T follicular helper cell (primary cell): ENCODE results near the gene SIAE.

Source experiments
- DNase-seq: peaks from one replicate; pipeline ENCODE4 v3.0.0-alpha.2; 2020; ENCODE audit warnings: low read depth

SIAE gene

DNA sequence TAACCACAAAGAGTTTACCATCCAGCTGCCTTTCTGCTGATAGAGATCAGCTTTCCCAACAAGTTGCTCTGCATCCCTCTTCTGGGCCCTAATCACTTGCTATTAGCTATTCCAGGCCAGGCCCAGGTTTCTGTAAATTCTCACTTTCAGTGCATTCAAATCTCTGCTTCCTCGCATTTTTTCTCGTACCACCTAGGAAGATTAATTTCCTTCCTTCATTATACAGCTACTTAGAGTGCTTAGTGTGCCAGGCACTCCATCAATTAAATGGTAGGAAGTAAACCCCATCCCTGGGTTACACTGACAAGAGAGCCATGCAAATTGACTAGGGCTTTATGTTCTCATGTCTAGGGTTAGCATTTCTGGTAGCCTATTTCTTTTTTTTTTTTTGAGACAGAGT is 9.7 kb downstream of the SIAE start:
- DNase-seq: no peak

DNA sequence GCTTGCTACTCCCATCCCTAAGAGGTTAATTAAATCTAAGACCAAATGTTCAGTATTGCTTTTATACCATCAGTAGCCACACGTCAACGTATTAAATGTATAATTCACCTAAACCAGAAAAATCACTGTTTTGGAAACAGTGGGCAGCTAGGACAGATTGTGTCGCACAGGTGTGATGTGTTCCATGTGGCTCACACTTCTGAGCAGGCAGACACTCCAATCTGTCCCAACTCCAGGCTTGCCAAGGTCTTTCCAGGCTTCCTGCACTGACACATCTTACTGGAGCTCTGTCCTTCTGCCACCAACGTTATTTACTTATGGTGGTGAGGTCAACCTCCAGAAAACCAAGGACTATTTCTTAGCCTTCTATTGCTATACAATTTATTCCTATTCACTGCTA is 11.4 kb downstream of the SIAE start:
- DNase-seq: no peak

DNA sequence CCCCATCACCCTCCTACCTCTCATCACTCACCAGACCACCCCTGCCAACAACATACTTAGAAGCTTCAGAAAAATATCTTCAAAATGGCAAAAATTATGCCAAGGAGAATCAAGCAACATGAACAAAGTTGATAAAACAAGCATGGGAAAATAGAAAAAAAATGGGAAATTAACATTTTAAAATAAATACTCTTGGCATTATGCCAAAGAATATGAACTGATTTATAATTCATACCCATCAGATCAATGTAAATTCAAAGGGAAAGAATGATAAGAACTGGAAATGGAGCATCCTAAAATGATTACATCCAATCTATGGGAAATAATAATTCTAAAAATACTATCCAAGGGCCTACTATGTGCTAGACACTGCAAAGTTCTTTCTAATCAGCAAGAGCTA is 12.0 kb downstream of the SIAE start:
- DNase-seq: no peak

DNA sequence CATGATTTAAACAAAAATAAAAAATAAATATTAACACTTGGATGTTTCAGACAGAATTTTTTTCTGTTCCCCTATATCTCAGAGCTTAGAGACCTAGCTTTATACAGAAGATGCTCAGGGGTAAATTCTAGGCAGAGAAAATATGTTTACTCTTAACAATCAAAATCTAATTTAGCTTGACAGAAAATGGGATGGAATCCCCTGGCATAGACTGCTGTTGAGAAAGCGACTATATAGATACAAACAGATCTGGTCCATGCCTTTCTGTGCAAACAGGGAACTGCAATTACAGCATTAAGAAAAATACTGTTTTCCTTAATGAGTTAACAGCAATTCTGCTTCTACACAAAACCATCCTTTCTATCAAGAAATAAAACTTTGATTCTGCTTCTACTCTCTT is 14.6 kb downstream of the SIAE start:
- no peak for DNase-seq

DNA sequence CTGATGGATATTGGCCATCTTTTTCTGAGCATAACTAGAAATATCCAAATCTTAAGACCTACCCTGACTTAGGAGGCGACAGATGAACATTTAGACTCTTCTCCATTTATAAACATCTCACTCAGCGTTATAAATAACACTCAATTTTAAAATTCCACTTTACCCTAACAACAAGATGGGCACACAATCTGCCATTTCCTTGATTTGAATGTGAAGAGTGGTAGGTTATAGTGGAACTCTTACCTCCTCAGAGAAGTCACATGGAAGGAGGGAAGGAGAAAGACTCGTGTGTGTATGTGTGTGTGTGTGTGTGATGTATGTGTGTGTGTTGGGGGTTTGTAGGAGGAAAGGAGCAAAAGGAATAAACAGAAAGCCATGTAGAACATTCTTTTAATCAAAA is 15.0 kb downstream of the SIAE start:
- DNase-seq: no peak

DNA sequence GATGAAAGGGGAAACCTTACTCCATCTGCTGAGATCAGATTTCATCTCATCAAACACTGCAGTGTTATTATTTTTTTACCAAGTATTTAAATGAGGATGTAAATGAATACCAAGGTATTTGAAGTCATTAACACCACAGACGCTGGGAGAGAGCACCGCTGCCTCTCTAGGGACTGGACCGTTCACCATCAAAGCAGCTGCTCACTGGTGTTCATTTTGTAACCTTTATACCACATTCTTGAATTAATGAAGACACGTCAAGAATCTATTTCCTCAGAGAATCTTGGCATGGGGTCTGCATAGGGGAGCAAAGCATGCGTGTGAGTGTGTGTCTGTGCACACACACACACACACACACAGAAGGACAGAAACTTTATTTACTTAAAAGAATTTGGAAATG is 15.6 kb downstream of the SIAE start:
- DNase-seq: no peak

DNA sequence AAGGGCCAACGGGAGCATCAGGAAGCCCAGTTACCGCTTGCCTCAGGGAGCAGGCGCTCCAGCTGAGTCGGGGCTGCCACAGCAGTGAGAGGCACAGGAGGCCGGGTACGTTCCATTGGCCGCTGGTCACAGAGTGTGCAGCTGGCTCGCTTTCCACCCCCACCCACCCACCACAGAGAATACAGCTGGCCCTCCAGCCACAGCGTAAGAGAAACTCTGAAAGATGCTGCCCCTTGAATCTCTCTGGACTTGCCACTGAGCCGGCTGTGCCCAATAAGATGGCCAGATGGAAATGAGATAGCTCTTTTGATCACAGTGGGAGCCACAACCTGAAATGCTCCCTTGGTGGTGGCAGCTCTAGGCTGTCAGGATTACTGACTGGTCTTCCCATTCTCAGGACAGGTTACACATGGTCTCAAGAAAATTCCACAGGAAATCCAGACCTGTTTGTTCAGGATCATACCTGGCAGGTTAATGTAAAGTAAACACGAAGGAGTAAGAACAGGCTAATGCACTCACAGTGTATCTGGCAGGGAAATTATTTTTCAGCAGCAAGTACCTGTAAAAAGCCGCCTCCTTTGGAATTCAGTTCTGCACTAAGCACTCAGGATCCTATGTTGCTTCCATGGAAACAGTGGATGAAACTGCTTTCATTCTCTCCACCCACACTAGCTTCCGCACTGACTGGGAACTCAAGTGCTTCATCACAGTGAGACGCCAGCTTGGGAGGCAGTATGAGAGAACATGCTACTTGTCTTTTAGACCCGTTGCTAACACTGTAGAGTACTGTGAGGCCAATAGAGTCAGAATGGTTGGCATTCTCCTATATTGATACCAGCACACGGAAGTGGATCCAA is 16.5 kb downstream of the SIAE start:
- no peak for DNase-seq

DNA sequence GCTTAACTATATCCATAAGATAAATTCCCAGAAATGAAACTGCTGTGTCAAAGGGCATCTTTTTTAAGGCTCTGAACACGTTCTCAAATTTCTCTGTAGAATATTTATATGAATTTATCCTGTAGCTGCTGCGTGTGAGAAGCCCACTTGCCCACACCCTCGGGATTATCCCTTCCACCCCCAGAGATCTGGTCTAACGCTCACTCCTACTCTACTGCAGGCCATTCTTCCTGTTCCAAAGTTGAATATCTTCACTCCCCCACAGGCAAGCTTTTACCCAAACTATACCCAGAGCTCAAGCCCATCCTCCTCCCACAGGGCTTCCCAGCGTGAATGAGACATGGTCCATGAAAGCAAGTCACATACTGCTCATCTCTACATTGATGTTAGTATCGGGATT is 24.9 kb downstream of the SIAE start:
- no peak for DNase-seq

DNA sequence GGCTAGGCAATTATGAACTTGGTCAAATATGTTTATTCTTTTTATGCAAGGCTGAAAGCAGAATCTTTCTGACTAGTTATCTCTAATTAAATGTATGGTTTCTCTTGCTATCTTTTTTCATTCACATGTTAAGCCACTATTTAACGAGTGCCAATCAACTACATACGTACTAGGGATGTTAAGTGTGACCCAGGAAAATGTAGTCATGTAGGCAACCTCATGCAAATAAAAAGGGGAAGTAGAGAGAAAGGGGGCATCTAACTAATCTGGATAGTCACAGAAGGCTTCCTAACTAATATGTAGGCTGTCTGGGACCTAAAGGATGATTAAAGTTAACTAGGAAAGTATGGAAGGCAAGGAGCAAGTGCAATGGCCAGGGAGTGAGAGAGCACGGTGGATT is 27.4 kb downstream of the SIAE start:
- DNase-seq: no peak

DNA sequence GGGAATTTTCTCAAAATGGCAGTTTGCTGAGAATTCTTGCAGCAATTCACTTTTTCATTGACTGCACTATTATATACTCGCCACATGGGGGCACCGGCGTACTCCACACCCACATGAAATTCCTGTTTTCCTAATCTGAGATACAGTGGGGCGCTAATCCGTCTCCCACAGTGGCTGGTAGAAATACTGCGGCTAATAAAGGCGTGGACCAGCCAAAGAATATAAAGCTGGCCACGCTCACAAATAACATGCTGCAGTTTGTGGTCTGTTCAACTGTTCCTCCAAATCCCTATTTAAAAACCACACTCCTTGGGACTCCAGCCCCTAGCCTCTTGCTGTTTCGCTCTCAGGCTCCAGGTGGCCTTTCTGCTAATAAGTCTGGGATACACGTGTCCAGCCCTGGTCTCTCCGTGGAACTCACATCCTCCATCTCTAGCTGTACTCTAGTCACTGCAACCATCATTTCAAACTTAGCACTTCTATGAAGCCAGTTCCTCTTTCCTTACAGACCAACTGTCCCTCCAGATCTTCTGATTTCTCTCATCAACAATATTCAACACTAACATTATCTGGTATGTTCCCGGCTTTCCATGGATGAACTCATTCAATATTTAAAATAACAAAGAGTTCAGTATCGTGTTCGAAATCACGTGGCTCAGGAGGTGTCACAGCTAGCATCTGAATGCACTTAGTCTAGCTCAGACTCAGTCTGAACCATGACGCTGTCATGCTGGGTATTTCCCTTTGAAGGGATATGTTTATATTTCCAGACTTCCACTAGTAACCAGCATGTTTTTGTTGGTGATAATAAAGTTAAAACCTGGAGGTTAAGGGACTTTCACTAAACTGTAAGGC is 28.9 kb downstream of the SIAE start:
- no peak for DNase-seq

DNA sequence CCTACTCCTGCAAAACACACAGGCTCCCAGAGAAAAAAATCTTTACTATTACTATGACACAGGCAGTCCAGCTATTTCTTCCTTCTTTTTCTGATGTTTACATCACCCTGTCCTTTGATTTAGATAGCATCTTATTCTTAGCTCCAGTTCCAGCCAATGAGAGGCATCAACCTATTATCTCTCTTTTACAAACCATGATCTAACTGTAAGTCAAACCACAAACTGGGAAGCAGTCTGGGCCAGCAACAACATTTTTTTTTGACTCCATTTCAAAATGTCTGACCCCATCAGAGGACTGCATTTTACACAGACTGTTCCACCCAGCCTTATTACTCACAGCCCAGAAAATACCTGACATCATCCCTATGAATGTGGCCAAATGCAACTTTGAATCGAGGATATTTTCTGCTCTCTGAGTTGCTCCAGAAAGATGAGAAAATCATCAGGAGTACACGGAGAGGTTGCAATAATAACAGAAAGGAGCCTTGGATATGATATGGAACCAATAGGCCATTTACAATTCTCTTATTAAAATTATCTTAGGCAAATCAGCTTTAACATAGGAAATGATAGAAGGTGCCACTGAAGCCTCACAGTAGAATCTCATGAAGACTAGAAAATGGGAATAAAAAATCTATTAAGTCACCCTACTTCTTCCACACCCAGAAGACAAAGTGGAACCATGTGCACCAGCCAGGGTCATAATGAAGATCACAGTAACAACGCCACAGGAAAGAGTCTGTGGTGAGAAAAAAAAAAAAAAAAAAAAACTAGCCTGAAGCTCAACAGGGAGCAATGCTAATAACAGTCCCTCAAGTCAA is 29.7 kb downstream of the SIAE start:
- DNase-seq: no peak

DNA sequence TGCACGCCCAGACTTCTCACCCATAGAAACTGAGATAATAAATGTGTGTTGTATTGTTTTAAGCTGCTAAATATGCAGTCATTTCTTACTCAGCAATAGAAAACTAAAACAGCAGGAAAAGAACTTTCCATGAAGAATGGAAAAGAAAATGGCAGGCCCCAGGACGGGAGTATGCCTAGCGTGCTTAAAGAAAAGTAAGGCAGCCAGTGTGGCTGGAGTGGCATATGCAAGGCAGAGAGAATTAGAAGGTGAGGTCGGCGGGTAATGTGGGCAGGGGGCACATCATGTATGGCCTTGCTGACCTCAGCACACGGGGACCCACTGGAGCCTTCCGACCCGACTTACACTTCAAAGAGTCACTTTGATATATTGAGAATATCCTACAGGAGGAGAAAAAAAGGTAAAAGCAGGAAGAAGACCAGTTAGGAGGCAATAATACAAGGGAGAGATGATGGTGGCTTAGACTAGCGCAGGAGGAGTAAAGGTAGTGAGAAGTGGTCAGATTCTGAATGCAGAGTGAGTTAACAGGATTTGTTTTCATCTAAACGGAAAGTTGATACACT is 30.4 kb downstream of the SIAE start:
- no peak for DNase-seq

DNA sequence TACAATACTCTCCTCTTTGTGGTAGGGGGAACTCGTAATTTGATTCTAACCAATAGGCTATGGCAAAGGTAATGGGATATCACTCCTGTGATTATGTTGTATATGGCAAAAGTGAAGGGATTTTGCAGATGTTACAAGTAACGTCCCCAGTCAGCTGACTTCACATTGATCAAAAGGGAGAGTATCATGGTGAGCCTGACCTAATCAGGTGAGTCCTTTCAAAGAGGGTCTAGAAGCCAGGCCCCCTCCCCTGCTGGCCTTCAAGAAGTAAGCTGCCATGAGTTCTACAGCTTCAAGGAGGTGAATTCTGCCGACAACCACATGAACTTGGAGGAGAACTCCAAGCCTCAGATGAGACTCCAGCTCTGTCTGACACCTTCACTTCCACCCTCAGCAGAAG is 30.9 kb downstream of the SIAE start:
- DNase-seq: no peak

DNA sequence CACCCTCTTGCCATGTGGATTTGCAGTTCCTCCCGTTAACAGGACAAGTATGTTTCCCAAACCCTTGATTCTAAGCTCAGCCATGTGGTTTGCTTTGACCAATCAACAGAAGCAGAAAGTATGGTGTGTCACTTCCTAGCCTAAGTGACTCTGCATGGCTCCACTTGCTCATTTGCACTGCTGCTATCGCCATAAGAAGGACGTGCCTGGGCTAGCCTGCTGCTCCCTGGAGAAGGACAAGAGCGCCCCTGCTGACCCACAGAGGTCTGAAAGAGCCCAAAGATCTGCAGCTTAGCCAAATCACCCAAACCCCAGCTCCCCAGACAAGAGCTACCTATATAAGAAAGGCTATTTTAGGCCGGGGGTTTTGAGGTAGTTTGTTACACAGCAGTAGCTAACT is 32.9 kb downstream of the SIAE start:
- DNase-seq: no peak

DNA sequence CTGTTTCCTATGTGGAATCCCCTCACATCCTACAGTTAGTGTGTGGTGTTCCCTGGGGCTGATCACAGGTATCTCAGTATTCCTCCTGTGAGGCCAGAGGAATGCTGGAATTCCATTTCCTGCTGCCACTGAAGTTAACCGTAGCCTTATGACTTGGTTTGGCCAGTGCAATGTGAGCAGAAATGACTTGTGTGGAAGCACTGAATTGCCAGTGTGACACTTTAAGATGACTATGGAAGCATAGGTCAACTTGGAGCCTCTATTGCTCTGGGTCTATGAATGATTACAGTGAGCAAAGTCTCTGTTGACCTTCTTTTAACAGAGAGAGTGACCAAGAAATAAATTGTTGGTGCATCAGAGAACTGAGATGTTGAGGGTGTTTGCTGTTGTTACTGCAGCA is 34.4 kb downstream of the SIAE start:
- no peak for DNase-seq

DNA sequence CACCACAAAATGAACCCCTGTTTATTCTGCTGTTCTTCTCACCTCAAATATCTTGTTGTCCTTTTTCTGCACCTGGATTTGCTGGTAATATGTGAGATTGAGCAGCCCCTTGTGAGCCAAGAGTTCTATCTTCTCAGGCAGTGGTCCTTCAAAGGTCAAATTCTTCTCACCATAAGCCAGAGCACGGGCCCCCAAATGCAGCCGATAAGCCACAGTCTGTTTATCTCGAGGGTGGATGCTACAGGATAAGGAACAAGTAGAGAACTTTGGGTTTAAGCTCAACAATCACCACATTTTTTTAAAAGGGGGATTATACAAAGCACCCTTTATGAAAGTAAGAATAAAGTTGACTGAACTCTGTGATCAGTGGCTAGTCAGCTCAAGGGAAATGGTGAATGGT is 35.0 kb downstream of the SIAE start:
- no peak for DNase-seq

DNA sequence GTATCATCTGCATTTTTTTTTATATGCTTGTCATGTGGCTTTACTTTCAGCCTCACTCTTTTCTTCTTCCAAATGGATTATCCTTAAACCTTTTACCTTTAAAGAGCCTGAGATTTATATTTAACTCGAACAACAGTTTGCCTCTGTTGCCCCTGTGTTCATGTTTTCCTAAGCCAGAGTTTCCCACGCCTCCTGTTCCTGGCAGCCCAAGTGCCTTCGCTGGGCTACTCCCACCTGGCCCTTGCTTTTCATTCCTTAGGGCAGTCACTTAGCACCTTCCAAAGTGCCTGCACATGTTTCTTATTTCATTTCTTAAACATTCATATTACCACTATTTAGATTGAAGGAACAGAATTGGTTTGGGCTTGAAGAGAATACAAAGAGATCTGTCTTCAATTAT is 37.6 kb downstream of the SIAE start:
- DNase-seq: no peak

DNA sequence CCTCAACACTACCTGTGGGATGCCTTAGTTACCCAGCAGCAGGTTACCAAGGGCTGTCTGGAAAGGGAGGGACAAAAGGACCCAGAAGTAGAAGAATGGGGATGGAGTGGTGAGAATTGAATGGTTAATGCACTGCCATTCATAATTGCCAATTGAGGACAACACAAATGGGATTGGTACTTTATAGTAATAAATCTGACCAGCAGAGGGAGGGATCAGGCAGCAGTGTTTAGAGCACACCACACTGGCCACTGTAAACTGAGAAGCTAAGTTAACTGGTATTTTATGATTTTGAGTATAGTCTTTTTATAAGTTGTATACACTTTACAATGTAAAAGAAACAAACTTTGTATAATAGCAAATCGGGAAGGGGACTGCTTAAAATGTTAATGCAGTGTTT is 40.2 kb downstream of the SIAE start:
- DNase-seq: no peak

DNA sequence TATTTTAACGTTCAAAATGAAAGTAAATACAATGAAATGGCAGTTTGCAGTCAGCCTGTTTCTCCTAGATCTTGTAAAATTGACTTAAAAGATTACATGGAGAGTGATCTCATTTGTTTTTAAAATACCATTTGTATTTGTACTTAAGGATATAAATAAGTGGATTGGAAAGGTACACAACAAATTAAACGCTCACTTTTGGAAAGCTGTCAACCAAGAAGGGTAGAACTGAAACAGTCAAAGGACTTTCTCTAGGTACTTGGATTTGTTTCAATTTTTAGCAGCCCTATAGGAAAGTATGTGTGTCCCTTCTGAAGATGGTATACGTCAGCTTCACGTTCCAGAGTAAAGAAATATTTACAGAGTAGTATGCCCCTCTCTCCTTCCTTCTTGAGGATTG is 43.6 kb downstream of the SIAE start:
- no peak for DNase-seq

DNA sequence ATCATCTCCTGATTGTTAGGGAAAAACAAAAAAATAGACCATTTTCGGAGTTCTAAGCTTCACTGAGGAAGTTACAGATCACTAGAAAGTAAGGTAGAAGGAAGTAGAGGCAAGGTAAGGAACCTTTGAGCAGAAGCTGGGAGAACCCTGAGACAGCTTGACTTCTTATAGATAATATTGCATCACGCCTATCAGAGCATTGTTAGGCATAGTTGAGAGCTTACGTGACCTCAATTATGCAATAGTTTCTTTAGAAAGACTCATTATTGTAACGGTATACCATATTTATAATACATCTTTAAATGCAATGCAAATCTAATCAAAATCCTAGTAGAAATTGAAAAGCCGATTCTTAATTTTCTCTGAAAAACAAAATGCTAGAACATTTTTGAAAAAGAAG is 46.0 kb downstream of the SIAE start:
- DNase-seq: no peak

DNA sequence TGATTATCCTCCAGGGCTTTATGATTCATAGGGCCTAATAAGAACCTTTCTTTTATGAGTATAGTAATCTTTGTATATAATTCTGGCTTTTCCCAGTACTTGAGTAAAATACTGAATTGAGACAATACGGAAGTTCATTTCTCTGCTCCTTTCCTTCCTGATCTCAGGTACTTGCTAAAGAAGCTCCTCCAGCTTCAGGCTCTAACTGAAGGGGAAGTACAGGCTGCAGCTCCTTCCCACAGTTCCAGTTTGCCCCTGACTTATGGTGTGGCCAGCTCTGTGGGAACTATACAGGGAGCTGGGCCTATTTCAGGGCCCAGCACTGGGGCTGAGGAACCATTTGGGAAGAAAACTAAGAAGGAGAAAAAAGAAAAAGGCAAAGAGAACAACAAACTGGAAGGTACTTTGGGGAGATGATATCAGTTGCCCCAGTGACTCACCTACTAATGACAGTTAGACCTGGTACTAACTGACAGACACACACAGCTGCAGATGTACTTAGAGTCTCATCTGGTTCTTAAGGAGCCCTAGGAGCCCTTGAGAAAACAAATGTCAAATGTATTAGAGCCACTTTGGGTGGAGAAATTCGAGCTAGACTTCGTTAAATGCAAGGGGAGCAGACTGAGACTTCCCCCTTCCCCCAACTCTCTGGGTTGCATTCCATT is 47.9 kb downstream of the SIAE start:
- DNase-seq: no peak
